Coronary artery (tissue), 2 donors: Measurements from ENCODE around the gene NXNL2.

Experiments
- DNase-seq: peaks from one replicate; pipeline ENCODE4 v3.0.0-alpha.2; 2017; ENCODE audit warnings: low spot score
- H3K27ac ChIP-seq, 2 donors: fragments of 200-600 bp; sonication (generic); one replicate each; pipeline ENCODE4 v1.5.1; 2016 to 2019
- H3K4me3 ChIP-seq: fragments of 200-600 bp; sonication (generic); 2 replicates; pipeline ENCODE4 v1.5.1; 2016; ENCODE audit warnings: mild to moderate bottlenecking, moderate library complexity
- CTCF ChIP-seq: fragments of 200-600 bp; sonication (generic); IDR thresholded peaks from one replicate; pipeline ENCODE4 v1.5.1; 2019; ENCODE audit warnings: antibody characterized with exemption

NXNL2 gene

GRCh38 chr9:88577256-88578120, 42.5 kb downstream of the NXNL2 start:
- DNase-seq = peak; percentile 60
- Histone ChIP-seq H3K4me3 (no peak overlapping the region), H3K27ac (no peak overlapping the region)
- no peak for TF ChIP-seq CTCF

- Histone ChIP-seq H3K4me3 (peak overlapping the region; percentile 39), H3K27ac (no peak overlapping the region)
- DNase-seq = peak; percentile 87
- TF ChIP-seq CTCF = peak; percentile 95
These were observed 43.4 kb downstream of the NXNL2 start for GRCh38 chr9:88578121-88579049.

- Histone ChIP-seq H3K27ac (no peak overlapping the region), H3K4me3 (no peak overlapping the region)
- peak; percentile 54 for DNase-seq
- no peak for TF ChIP-seq CTCF
These were observed 44.2 kb downstream of the NXNL2 start for GRCh38 chr9:88579050-88579715.

- DNase-seq = peak; percentile 47
- no peak for TF ChIP-seq CTCF
These were observed 46.0 kb downstream of the NXNL2 start for GRCh38 chr9:88580961-88581360.

GRCh38 chr9:88583901-88584596, 49.1 kb downstream of the NXNL2 start:
- DNase-seq = no peak
- TF ChIP-seq CTCF = no peak
- Histone ChIP-seq H3K27ac (no peak overlapping the region), H3K4me3 (no peak overlapping the region)

More at GRCh38 chr9:88580961-88581360, 46.0 kb downstream of the NXNL2 start:
- H3K27ac ChIP-seq = no peak overlapping the region
- H3K4me3 ChIP-seq = no peak overlapping the region

GRCh38 chr9:88585426-88585825, 50.4 kb downstream of the NXNL2 start:
- TF ChIP-seq CTCF = no peak
- DNase-seq = no peak
- H3K4me3 ChIP-seq = no peak overlapping the region

More at GRCh38 chr9:88585426-88585825, 50.4 kb downstream of the NXNL2 start:
- no peak overlapping the region for H3K27ac ChIP-seq
